ENCODE measurements around the gene NOTUM.

The NOTUM gene

GRCh38 chr17:81961087-81961511 is at the start of gene NOTUM:
NOTUM (minus strand) TSS chr17:81961187; CDS start chr17:81960909, 278 bp downstream.
- DNase-seq, result no peak

DNA sequence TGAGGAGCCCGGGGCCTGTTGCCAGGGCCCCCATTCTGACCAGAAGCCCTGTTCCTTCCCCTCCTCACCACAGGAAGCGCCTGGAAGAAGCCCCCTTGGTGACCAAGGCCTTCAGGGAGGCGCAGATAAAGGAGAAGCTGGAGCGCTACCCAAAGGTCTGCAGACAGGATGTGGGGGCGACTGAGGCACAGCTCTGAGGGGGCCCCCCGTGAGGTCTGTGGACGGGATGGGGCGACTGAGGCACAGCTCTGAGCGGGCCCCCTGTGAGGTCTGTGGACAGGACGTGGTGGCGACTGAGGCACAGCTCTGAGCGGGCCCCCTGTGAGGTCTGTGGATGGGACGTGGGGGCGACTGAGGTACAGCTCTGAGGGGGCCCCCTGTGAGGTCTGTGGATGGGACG is 48.4 kb upstream of the NOTUM start:
- DNase-seq, result no peak

- no peak for DNase-seq
Measured at GRCh38 chr17:82008941-82009405, 48.0 kb upstream of the NOTUM start.

- DNase-seq, result no peak
Measured at GRCh38 chr17:82008258-82008940, 47.4 kb upstream of the NOTUM start.

GRCh38 chr17:82007495-82008257 is 46.7 kb upstream of the NOTUM start:
- DNase-seq, result no peak

- no peak for DNase-seq
Measured at GRCh38 chr17:82007228-82007494, 46.2 kb upstream of the NOTUM start.

GRCh38 chr17:82006468-82007227 is 45.7 kb upstream of the NOTUM start:
- DNase-seq, result no peak

GRCh38 chr17:82005701-82006348 is 44.8 kb upstream of the NOTUM start:
- DNase-seq, result no peak

- no peak for DNase-seq
Measured at GRCh38 chr17:82004517-82005455, 43.8 kb upstream of the NOTUM start.

DNA sequence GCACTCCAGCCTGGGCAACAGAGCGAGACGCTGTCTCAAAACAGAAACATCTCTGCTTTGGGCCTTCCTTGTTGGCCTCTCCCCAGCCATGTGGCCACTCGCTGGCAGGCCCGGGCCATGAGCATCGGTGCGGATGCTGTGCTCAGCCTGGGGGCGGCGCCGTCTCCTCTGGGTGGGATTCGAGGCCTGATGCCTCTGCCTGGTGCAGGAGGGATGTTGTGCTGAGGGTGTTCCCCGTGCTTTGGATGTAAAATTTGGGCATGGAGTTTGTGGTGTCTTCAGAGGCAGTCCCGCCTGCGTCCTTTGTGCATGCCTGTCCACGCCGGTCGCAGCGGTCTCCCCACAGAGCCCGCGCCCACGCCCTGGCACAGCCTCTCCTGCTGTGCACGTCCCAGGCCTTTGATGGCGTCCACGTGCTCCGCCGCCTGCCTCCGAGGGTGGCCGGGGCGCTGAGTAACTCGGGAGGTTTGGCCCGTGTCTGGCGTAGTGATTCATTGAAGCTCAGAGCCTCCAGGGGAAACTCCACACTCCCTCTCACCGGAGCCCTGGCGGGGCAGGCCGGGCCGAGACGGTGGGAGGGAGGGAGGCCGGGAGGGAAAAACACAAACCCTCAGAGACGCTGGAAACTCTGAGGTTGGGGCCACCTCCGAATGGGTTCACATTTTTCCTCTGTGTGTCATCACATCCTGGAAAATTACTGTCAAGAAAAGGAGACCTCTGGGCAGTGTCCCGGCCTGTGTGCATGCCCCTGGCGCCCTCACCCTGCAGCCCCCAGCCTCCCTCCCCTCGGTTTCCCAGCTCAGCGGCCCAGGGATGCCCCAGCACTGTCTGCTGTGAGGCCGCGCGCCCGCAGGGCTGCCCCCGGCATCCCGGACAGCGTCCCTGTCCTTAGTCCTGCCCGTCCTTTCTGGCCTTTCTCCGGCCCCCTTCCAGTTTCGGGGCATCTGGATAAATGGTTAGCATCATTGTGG is 42.7 kb upstream of the NOTUM start:
- no peak for DNase-seq

DNA sequence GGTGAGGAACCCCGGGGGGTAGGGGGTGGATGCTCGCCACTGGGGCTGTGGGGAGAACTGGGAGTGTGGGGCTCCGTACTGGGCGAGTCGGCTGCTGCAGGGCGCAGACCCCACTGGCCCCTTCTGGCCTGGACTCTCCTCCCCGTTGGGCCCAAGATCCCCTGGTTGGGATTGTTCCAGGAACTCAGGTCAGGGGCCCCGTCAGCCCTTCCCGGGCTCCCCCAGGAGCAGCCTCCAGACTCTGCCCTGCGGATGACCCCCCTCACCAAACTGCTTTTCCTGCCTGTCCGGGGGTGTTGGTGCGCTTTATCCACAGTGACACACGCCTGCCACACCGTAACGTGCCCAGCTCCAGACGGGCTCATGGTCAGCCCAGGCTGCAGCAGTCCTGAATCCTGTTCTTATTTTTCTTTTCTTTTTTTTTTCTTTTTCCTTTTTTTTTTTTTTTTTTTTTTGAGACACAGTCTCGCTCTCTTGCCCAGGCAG is 40.6 kb upstream of the NOTUM start:
- DNase-seq, result no peak

GRCh38 chr17:82000803-82001570 is 40.0 kb upstream of the NOTUM start:
- no peak for DNase-seq

DNA sequence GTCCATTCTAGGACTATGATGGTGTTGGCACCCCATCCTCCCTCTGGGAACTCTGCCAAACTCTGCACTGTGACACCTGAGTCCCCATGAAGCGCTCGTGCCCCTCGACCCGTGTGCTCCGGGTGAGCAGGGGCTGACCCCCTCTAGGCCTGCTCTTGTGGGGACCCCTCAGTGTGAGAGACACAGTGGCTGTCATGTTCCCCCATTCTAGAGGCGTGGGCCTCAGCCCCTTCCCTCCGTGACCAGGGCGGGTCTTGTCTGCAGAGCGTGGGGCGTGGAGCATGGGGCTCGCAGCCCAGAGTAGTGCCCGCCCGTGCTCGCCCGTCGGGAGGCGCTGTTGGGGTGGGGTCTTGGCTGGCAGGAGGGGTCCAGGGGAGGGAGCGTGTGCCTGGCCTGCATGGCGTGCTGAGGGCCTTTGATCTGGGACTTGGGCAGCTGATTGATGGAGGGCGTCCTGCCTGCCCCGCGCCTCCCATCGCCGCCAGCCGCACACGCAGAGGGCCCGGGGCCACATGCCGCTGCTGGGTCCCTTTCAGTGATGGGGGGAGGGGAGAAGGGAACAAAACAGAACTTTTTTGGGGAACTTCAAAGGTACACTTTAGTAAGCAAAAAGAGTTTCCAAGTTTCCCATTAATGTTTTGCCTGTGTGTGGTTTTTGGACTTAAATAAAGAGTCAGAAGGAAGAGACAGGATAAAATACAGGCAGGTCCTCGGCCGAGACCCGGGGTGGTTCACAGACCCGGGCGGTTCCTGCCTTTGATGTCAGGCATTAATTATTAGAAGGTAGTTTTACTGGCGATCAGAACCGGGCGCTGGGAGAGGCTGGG is 39.2 kb upstream of the NOTUM start:
- no peak for DNase-seq

DNA sequence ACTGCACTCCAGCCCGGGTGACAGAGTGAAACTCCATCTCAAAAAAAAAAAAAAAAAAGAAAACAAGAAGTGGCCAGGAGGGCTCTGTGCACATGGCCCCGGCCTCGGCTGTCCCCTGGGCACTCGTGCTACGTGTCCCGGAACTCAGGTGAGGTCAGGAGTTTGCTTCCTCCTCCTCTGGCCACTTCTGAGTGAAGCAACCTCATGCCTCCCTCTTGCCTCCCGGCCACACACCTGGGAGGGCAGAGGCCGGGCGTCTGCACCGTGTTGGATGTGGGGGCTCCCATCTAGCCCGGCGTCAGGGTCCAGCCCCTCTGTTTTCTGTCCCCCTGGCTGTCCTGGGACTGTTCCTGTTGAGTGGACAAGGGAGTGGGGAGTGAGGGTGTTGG is 38.6 kb upstream of the NOTUM start:
- DNase-seq, result no peak

- DNase-seq, result no peak
Measured at GRCh38 chr17:81998691-81999438, 37.9 kb upstream of the NOTUM start.

DNA sequence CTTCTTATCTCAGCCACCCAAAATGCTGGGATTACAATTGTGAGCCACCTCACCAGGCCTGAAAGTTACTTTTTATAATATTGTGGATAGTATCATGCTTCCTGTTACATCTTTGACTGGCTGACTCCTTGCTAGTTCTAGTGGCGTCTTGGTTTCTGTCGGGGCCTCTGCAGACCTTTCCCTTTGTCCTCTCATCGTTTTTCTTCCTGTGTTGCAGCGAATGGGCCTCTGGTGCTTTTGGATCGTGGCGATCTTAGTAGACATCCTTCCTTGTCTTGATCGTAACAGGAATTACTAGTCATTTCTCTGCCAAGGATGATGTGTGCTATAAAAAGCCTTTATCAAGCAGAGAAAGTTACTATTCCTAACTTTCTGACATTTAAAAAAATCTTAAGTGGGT is 37.2 kb upstream of the NOTUM start:
- no peak for DNase-seq

DNA sequence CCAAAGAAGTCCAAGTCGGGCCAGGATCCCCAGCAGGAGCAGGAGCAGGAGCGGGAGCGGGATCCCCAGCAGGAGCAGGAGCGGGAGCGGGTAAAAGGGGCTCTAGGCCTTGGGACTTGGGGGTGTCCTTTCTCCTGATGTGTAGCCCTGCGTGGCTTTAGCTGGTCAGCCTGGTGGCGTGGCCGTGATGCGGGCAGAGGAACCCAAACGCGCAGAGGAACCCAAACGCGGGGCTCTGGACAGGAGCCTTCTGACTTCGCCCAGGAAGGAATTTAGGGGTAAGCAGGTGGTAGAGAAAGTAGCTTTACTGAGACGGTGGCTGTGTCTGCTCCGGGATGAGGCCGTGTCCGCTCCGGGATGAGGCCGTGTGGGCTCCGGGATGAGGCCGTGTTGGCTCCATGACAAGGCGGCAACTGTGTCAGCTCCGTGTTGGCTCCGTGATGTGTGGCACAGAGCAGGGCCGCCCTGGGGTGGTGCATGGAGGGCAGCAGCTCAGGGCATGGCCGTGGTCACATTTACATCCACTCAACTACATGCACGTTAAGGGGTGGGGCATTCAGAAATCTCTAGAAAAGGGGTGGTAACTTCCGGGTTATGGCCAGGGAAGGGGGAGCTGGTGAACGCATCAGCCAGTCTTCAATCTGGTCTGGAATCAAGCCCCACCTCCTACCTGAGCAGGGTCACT is 35.9 kb upstream of the NOTUM start:
- DNase-seq, result no peak

Data from NCI-H2227 treated with DMSO at 0.1 percent for 48 hours (cell line).